ENCODE measurements around the gene UBE2U. TPM values are rescaled to one million over a fixed set of nuclear protein-coding genes. Genes with fewer than 3 reads are reported as not detected.

Gene UBE2U
- total and polyA plus RNA-seq, 2 experiments from 2014 or later: not detected

DNA sequence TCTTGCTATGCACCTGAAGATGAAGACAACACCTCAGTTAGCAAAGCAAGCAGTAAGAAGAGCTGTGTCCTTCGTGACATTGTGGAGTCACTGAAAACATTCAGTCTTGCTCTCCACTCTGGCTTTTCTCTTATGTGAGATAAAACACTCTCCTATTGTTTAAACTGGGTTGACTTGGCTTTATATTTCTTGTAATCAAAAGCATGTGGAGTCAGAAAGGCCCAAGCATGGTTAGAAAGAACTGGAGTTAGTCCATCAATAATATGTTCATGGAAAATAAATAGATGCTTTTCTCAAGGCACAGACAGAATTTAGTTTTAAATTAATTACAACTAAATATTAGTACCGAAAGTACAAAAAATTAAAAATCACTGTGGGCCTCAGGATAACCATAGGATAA, 61.7 kb downstream of the UBE2U start:
- no peak overlapping the region for H3K4me2 ChIP-seq (ENCODE audit: unreplicated experiment)
- H3K27me3 ChIP-seq (replicated peaks; ENCODE audit: insufficient read depth): peaks cover 8% of the 10 kb centered on the region; the same call in 1 of the 2 replicates
- H3K9me2 ChIP-seq (ENCODE audit: insufficient read depth): no peaks in the 10 kb centered on the region
- no peak for DNase-seq
- H3K4me1 ChIP-seq (ENCODE audit: insufficient read depth): no peaks in the 10 kb centered on the region
- in situ Hi-C loops (cut with MboI): loop anchor here (25.0 kb wide), 1 partner anchor 397 kb away; no protein-coding TSS in a partner anchor
- no peak overlapping the region for H3K27ac ChIP-seq
- no peaks in the 10 kb centered on the region for H3K36me3 ChIP-seq (ENCODE audit: low read depth)
- H4K20me1 ChIP-seq (ENCODE audit: insufficient read depth): no peaks in the 10 kb centered on the region
- H3K9me3 ChIP-seq (ENCODE audit: low read depth): no peaks in the 10 kb centered on the region
- H3K4me3 ChIP-seq: no peak overlapping the region
- no peaks in the 10 kb centered on the region for H3K79me2 ChIP-seq (ENCODE audit: insufficient read depth)
- no peak overlapping the region for H3K9ac ChIP-seq
- TF ChIP-seq EZH2phosphoT487 (IDR thresholded peaks at IDR 0.05; ENCODE audit: insufficient read depth, low read depth): no peak
- TF ChIP-seq EZH2 (IDR thresholded peaks at IDR 0.05; ENCODE audit: insufficient read depth, poor library complexity, severe bottlenecking): no peak
- no peaks in the 10 kb centered on the region for H3F3A ChIP-seq (ENCODE audit: insufficient read depth)
- 38 to 41% methylated on average over 2 of the region's 2 CpGs for WGBS, 2 experiments (ENCODE audit: low coverage in 1 of 2, low lambda C conversion rate in 2 of 2, missing lambda C conversion rate in 2 of 2)
- H2AFZ ChIP-seq: no peak overlapping the region

DNA sequence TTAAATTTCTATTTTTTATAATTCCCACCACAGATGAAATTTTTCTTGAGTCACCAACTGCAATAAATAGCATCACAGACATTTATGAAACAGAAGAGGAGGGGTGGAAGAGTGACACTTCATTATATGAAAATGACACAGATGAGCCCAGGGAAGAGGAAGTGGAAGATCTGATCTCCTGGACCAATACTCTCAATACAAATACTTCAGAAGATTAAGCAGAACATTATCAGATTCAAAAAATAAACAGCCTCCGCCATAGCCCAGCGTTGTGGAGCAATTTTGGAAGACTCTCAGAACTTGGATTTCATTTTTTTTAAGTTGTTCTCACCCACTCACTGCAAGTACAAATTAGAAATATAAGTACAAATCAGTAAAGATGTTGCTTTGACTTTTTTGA, 63.6 kb downstream of the UBE2U start:
- Histone ChIP-seq H3K9me3 (ENCODE audit: low read depth) (no peaks in the 10 kb centered on the region), H3K36me3 (ENCODE audit: low read depth) (no peaks in the 10 kb centered on the region), H3K4me1 (ENCODE audit: insufficient read depth) (no peaks in the 10 kb centered on the region), H3K27me3 (replicated peaks; ENCODE audit: insufficient read depth) (peaks cover 8% of the 10 kb centered on the region; the same call in 1 of the 2 replicates), H4K20me1 (ENCODE audit: insufficient read depth) (no peaks in the 10 kb centered on the region), H3F3A (ENCODE audit: insufficient read depth) (no peaks in the 10 kb centered on the region), H3K4me2 (ENCODE audit: unreplicated experiment) (no peak overlapping the region), H3K9me2 (ENCODE audit: insufficient read depth) (no peaks in the 10 kb centered on the region), H3K9ac (no peak overlapping the region), H3K79me2 (ENCODE audit: insufficient read depth) (no peaks in the 10 kb centered on the region), H3K4me3 (no peak overlapping the region), H3K27ac (no peak overlapping the region), H2AFZ (no peak overlapping the region)
- no peak for DNase-seq
- TF ChIP-seq EZH2phosphoT487 (IDR thresholded peaks at IDR 0.05; ENCODE audit: insufficient read depth, low read depth) (no peak), EZH2 (IDR thresholded peaks at IDR 0.05; ENCODE audit: insufficient read depth, poor library complexity, severe bottlenecking) (no peak)
- in situ Hi-C loops (cut with MboI): loop anchor here (25.0 kb wide), 1 partner anchor 395 kb away; no protein-coding TSS in a partner anchor
- 45 to 54% methylated on average over 2 of the region's 2 CpGs for WGBS, 2 experiments (ENCODE audit: low coverage in 1 of 2, low lambda C conversion rate in 2 of 2, missing lambda C conversion rate in 2 of 2)

DNA sequence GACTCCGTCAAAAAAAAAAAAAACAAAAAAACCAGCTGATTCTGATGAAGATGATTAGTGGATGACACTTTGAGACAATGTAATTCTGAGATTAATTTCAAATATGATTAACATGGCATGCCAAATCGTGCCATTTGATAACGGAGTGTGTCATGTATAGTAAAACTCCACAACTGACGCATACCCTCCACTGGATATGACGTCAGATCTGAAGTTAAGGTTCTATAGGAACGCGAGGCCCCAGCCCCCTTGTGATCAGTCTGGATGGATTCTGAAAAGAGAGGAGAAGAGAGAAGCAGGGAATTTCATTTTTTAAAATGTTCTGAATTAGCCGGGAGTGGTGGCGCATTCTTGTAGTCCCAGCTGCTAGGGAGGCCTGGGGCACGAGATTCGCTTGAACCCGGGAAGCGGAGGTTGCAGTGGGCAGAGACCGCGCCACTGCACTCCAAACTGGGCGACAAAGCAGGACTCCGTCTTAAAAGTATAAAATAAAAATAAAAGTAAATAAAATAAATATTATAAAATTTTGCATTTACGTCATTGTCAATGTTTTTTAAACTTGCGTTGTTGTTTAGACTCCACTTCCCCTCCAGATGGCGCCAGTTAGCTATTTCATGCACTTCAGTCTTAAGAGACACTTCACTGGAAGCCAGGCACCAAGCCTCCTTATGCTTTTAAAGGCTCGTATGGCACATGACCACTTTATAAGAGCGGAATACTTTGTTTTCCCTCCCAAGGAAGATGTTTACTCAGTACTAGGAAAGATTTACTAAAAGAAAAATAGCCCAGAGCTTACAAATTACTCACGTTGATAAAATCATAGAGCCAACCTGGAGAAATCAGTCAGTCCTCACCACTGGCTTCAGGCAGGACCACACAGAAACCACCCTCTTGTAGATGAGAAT, 65.5 kb downstream of the UBE2U start:
- Histone ChIP-seq H3K4me3 (0 out of 2 replicates have a peak overlapping the region, but pooled peaks have one; percentile 32), H2AFZ (peak overlapping the region; percentile 14; the same call in 1 of the 2 replicates), H4K20me1 (ENCODE audit: insufficient read depth) (no peaks in the 10 kb centered on the region), H3K79me2 (ENCODE audit: insufficient read depth) (no peaks in the 10 kb centered on the region), H3K9me2 (ENCODE audit: insufficient read depth) (no peaks in the 10 kb centered on the region), H3K4me1 (ENCODE audit: insufficient read depth) (no peaks in the 10 kb centered on the region), H3F3A (ENCODE audit: insufficient read depth) (no peaks in the 10 kb centered on the region), H3K9ac (no peak overlapping the region), H3K36me3 (ENCODE audit: low read depth) (no peaks in the 10 kb centered on the region), H3K27me3 (replicated peaks; ENCODE audit: insufficient read depth) (peaks cover 8% of the 10 kb centered on the region; the same call in 1 of the 2 replicates), H3K4me2 (ENCODE audit: unreplicated experiment) (peak overlapping the region; percentile 59), H3K27ac (no peak overlapping the region), H3K9me3 (ENCODE audit: low read depth) (no peaks in the 10 kb centered on the region)
- WGBS, 2 experiments (ENCODE audit: low coverage in 1 of 2, low lambda C conversion rate in 2 of 2, missing lambda C conversion rate in 2 of 2): 27 to 28% methylated on average over 23 of the region's 23 CpGs
- no peak for TF ChIP-seq EZH2 (IDR thresholded peaks at IDR 0.05; ENCODE audit: insufficient read depth, poor library complexity, severe bottlenecking)
- TF ChIP-seq EZH2phosphoT487 (IDR thresholded peaks at IDR 0.05; ENCODE audit: insufficient read depth, low read depth): no peak
- in situ Hi-C loops (cut with MboI): loop anchor here (25.0 kb wide), 1 partner anchor 393 kb away; no protein-coding TSS in a partner anchor
- DNase-seq: peak; percentile 87

DNA sequence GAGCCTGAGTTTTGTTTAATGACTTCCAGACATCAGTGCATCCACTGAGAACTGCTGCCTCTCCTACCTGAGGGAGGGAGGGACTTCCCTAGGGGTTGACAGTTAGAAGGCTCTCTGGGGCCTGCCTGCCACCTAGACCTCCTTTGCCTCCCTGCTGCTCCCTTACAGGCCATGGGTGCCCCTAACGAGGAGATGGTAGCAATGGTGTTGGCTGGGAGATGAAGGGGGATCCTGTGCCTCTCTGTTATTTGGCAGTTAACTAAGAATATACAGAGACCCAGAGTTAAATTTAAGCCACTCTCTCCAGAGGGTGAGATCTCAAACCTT, 66.1 kb downstream of the UBE2U start:
- H2AFZ ChIP-seq: no peak overlapping the region
- no peaks in the 10 kb centered on the region for H4K20me1 ChIP-seq (ENCODE audit: insufficient read depth)
- H3K4me2 ChIP-seq (ENCODE audit: unreplicated experiment): no peak overlapping the region
- in situ Hi-C loops (cut with MboI): loop anchor here (25.0 kb wide), 1 partner anchor 393 kb away; no protein-coding TSS in a partner anchor
- no peaks in the 10 kb centered on the region for H3K36me3 ChIP-seq (ENCODE audit: low read depth)
- DNase-seq: no peak
- H3K27ac ChIP-seq: no peak overlapping the region
- peaks cover 8% of the 10 kb centered on the region; the same call in 1 of the 2 replicates for H3K27me3 ChIP-seq (replicated peaks; ENCODE audit: insufficient read depth)
- no peak overlapping the region for H3K4me3 ChIP-seq
- TF ChIP-seq EZH2phosphoT487 (IDR thresholded peaks at IDR 0.05; ENCODE audit: insufficient read depth, low read depth) (no peak), EZH2 (IDR thresholded peaks at IDR 0.05; ENCODE audit: insufficient read depth, poor library complexity, severe bottlenecking) (no peak)
- no peaks in the 10 kb centered on the region for H3K9me3 ChIP-seq (ENCODE audit: low read depth)
- WGBS, 2 experiments (ENCODE audit: low coverage in 1 of 2, low lambda C conversion rate in 2 of 2, missing lambda C conversion rate in 2 of 2): 50 to 63% methylated on average over 1 of the region's 1 CpG
- H3K4me1 ChIP-seq (ENCODE audit: insufficient read depth): no peaks in the 10 kb centered on the region
- no peaks in the 10 kb centered on the region for H3K9me2 ChIP-seq (ENCODE audit: insufficient read depth)
- no peaks in the 10 kb centered on the region for H3K79me2 ChIP-seq (ENCODE audit: insufficient read depth)
- no peaks in the 10 kb centered on the region for H3F3A ChIP-seq (ENCODE audit: insufficient read depth)
- no peak overlapping the region for H3K9ac ChIP-seq

Data from GM23248 (cell line).